Pancreas (tissue), 10 donors: ENCODE results near the gene HK1. TPM values are rescaled to one million over a fixed set of nuclear protein-coding genes. Genes with fewer than 3 reads are reported as not detected.

Experiments
- ATAC-seq, 4 donors: fragments of 200-7000 bp; cut with Tn5 transposase; one replicate each; pipeline versions ENCODE4 v1.8.0 to v1.9.1; 2020; ENCODE audit warnings: mild to moderate bottlenecking in 4 of 4, moderate library complexity in 4 of 4
- DNase-seq, 6 donors: peaks; one replicate each; pipeline ENCODE4 v3.0.0-alpha.2; 2020
- FAIRE-seq: peaks from 2 replicates; lab custom pipeline; 2012; peaks lifted over from hg19 to GRCh38; lab: Jason Lieb, UNC
- H3K27ac ChIP-seq, 4 donors: fragments of 200-600 bp; sonication (generic); 1 replicate in 3 of 4; 2 replicates in 1 of 4; pipeline versions ENCODE4 v1.5.0 to v1.8.0; 2020
- H3K27me3 ChIP-seq, 4 donors: fragments of 200-600 bp; one replicate each; pipeline ENCODE4 v1.8.0; 2021
- H3K36me3 ChIP-seq, 3 donors: fragments of 200-600 bp; sonication (generic) in 1 of 3; one replicate each; pipeline versions ENCODE4 v1.5.0 to v1.8.0; 2020 to 2021
- H3K4me1 ChIP-seq, 3 donors: fragments of 200-600 bp; one replicate each; pipeline ENCODE4 v1.8.0; 2021
- H3K4me3 ChIP-seq, 4 donors: fragments of 200-600 bp; sonication (generic) in 2 of 4; one replicate each; pipeline versions ENCODE4 v1.5.0 to v1.8.0; 2020 to 2021
- H3K9me3 ChIP-seq, 4 donors: fragments of 200-600 bp; one replicate each; pipeline ENCODE4 v1.8.0; 2021
- WGBS, 2 donors: extraction: QIAGEN DNeasy Blood & Tissue Kit; methylation state at CpG; one replicate each; pipeline ENCODE4 v1.1.7; 2013; 5-methylcytosine and 5-hydroxymethylcytosine counted together
- intact Hi-C, 3 donors: fragments of 100-400 bp; cut with DNase I; formaldehyde crosslinking; loops; one replicate each; pipeline versions ENCODE4 v1.11.1 to v1.14.2; 2022
- polyA plus RNA-seq, 2 donors: library from polyadenylated mRNA; stranded (reverse); fragments of 200-250 nt; gene quantifications; one replicate each; pipeline ENCODE4 v1.2.3, GENCODE V29; 2013
- total RNA-seq, 6 donors: library from RNA; stranded (reverse); fragmentation: NEBNext Ultra II Directional in 4 of 6; extraction: Animal tissue kit (Norgen Biotek cat#: 25700) in 4 of 6; gene quantifications; one replicate each; pipeline versions ENCODE4 v1.2.1 to v1.2.4, GENCODE V29; 2021 to 2023
- TF ChIP-seq, protein P1 (sequence below), 4 donors: fragments of 200-600 bp; sonication (generic) in 3 of 4; IDR thresholded peaks; one replicate each; pipeline versions ENCODE4 v1.5.0 to v1.8.0; 2021; ENCODE audit warnings: antibody characterized with exemption in 4 of 4
- donor health status: healthy with polysubstance abuse.
- donor health status: DM: no; HTN: no; CAD: no; lungs with moderate emphysema.
- donor health status: DM: no; HTN: no; CAD: no.
- donor health status: control.
- donor health status: control.
- donor health status: Bipolar disorder and iron deficiency.
- donor health status: DM: yes; HTN: yes; CAD: no.
- donor health status: DM: no; HTN: no; CAD: no.
- donor health status: DM: no; HTN: no; CAD: no.
- donor health status: DM: yes; HTN: yes; CAD: no.

HK1 gene
- total and polyA plus RNA-seq, 8 donors: 6.7 to 18.1 (median 8.6) TPM

DNA sequence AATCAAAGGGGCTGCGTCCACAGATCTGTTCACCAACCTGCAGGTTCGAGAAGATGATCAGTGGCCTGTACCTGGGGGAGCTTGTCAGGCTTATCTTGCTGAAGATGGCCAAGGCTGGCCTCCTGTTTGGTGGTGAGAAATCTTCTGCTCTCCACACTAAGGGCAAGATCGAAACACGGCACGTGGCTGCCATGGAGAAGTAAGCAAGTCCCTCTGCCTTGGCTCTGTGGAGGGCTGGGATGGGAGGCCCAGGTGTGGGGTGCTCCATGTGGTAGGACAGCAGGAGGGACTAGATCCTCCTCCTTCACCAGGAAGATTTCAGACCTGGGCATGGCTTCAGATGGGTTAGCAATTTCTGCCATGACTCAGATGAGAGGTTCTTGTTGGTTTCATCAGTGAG, 32.3 kb upstream of the HK1 start:
- Histone ChIP-seq H3K27ac (no peak overlapping the region), H3K9me3 (no peaks in the 10 kb centered on the region), H3K27me3 (no peaks in the 10 kb centered on the region), H3K4me3 (no peak overlapping the region), H3K4me1 (no peaks in the 10 kb centered on the region), H3K36me3 (no peaks in the 10 kb centered on the region)
- TF ChIP-seq, protein P1, sequence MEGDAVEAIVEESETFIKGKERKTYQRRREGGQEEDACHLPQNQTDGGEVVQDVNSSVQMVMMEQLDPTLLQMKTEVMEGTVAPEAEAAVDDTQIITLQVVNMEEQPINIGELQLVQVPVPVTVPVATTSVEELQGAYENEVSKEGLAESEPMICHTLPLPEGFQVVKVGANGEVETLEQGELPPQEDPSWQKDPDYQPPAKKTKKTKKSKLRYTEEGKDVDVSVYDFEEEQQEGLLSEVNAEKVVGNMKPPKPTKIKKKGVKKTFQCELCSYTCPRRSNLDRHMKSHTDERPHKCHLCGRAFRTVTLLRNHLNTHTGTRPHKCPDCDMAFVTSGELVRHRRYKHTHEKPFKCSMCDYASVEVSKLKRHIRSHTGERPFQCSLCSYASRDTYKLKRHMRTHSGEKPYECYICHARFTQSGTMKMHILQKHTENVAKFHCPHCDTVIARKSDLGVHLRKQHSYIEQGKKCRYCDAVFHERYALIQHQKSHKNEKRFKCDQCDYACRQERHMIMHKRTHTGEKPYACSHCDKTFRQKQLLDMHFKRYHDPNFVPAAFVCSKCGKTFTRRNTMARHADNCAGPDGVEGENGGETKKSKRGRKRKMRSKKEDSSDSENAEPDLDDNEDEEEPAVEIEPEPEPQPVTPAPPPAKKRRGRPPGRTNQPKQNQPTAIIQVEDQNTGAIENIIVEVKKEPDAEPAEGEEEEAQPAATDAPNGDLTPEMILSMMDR (IDR thresholded peaks at IDR 0.05): no peak
- no peak for DNase-seq
- FAIRE-seq: no peak
- no peak for ATAC-seq
- intact Hi-C loops: loop anchor here in 1 of 3 donors (10.0 kb wide), 1 partner anchor 149 kb away; no protein-coding TSS in a partner anchor
- 84 to 89% methylated on average over 5 of the region's 5 CpGs for WGBS, 2 donors

DNA sequence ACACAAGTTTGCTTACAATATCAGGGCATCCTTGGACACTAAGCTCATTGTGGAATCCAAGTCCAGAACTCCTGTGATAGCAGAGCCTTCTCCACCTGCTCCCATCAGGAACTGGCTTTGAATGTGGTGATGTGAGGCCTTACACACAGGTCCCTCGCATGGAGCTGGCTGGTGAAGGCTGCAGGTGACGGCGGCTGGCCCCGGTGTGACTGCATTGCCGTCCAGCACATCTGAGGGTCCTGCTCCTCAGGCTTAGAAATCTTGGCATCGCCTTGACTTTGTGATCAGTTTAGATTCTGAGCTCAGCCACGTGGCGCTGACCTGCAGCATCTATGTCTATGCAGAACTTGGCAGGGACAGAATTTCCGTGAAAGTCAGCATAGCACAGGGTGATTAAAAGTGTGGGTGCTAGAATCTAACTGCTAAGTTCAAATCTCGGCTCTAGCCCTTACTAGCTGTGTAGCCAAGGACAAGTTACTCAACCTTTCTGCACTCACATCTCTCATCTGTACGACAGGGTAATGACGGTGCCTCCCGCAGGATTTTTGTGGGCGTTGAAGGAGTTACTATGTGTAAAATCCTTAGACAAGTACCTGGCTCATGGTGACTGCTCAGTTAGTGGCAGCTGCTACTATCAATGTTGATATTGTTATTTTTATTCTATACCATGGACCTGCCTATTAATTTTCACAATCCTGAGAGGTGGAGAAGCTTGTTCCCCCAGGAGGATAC, 31.5 kb upstream of the HK1 start:
- Histone ChIP-seq H3K27me3 (no peaks in the 10 kb centered on the region), H3K4me1 (no peaks in the 10 kb centered on the region), H3K36me3 (no peaks in the 10 kb centered on the region), H3K4me3 (no peak overlapping the region), H3K27ac (no peak overlapping the region), H3K9me3 (no peaks in the 10 kb centered on the region)
- no peak for FAIRE-seq
- WGBS, 2 donors: 73% methylated on average over 14 of the region's 14 CpGs
- TF ChIP-seq, protein P1 (IDR thresholded peaks at IDR 0.05): no peak
- ATAC-seq: no peak
- intact Hi-C loops: loop anchor here in 1 of 3 donors (10.0 kb wide), 1 partner anchor 148 kb away; no protein-coding TSS in a partner anchor
- no peak for DNase-seq

DNA sequence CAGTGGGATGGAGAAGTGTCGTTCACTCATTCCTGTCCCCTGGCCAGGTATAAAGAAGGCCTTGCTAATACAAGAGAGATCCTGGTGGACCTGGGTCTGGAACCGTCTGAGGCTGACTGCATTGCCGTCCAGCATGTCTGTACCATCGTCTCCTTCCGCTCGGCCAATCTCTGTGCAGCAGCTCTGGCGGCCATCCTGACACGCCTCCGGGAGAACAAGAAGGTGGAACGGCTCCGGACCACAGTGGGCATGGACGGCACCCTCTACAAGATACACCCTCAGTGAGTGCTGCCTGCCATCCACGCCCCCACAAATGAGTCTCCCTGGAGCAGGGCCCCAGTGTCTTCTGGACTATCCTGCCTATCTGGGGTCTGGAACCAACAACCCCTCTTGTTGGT, 31.0 kb upstream of the HK1 start:
- H3K27me3 ChIP-seq: no peaks in the 10 kb centered on the region
- H3K36me3 ChIP-seq: no peaks in the 10 kb centered on the region
- peak in 1 of 6 donors; percentile 50 for DNase-seq
- FAIRE-seq: no peak
- WGBS, 2 donors: 85 to 93% methylated on average over 13 of the region's 13 CpGs
- H3K4me1 ChIP-seq: no peaks in the 10 kb centered on the region
- no peak overlapping the region for H3K27ac ChIP-seq
- TF ChIP-seq, protein P1 (IDR thresholded peaks at IDR 0.05): no peak
- no peak overlapping the region for H3K4me3 ChIP-seq
- intact Hi-C loops: loop anchor here in 1 of 3 donors (10.0 kb wide), 1 partner anchor 147 kb away; no protein-coding TSS in a partner anchor
- no peaks in the 10 kb centered on the region for H3K9me3 ChIP-seq
- no peak for ATAC-seq

DNA sequence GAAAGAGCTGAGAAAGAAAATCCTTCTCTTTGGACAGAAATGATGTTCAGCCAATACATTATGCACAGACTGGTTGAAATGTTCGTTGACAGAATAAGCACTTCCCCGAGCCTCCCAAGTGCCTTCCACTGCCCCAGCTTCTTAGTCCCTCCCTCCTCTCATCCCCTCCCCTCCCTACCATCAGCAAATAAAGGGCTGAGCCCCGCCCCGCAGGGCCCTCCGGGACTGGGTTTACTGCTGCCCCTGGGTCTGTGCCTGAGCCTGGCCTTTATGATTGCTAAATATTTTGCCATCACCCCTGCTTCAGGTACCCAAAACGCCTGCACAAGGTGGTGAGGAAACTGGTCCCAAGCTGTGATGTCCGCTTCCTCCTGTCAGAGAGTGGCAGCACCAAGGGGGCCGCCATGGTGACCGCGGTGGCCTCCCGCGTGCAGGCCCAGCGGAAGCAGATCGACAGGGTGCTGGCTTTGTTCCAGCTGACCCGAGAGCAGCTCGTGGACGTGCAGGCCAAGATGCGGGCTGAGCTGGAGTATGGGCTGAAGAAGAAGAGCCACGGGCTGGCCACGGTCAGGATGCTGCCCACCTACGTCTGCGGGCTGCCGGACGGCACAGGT, 30.1 kb upstream of the HK1 start:
- DNase-seq (no peak), ATAC-seq (no peak), FAIRE-seq (no peak)
- TF ChIP-seq, protein P1 (IDR thresholded peaks at IDR 0.05): no peak
- Histone ChIP-seq H3K36me3 (no peaks in the 10 kb centered on the region), H3K27me3 (no peaks in the 10 kb centered on the region), H3K4me3 (no peak overlapping the region), H3K9me3 (no peaks in the 10 kb centered on the region), H3K4me1 (no peaks in the 10 kb centered on the region), H3K27ac (no peak overlapping the region)
- intact Hi-C loops: loop anchor here in 1 of 3 donors (10.0 kb wide), 1 partner anchor 147 kb away; no protein-coding TSS in a partner anchor
- 77 to 78% methylated on average over 24 of the region's 24 CpGs for WGBS, 2 donors
